Measurements from ENCODE around the gene ZXDC.

ZXDC gene

DNA sequence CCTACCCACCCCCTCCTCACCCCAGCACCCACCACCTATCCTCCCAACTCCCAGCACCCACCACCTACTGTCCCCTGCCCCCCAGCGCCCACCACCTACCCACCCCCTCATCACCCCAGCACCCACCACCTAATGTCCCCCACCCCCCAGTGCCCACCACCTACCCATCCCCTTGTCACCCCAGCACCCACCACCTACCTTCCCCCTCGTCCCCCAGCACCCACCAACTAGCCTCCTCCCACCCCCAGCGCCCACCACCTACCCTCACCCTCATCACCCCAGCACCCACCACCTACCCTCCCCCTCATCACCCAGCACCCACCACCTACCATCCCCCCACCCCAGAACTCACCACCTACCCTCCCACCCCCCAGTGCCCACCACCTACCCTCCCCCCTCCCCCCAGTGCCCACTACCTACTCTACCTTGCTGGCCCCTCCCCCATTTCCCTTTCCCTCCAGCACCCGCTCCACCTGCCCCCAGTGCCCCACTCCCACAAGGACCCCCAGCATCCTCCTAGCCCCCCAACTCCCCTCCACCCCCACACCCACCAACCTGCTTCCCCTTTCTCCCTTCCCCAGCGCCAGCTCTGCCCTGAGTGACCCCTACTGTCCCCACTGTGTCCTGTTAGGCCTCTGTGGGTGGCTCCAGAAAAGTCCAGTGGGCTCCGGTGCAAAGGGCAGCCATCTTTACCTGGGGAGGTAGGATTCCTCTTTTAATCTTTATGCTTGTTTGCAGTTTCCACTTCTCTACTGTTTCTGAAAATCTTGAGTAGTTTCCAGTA is 40.7 kb upstream of the ZXDC start:
- H3K36me3 Mint-ChIP-seq (ENCODE audit: low read depth): no peaks in the 10 kb centered on the region
- no peaks in the 10 kb centered on the region for H3K9me3 Mint-ChIP-seq
- no peak overlapping the region for H3K4me3 Mint-ChIP-seq
- H3K27ac Mint-ChIP-seq: no peak overlapping the region
- no peaks in the 10 kb centered on the region for H3K4me1 Mint-ChIP-seq
- H3K27me3 Mint-ChIP-seq: no peaks in the 10 kb centered on the region
- ATAC-seq: no peak
- DNase-seq: no peak

DNA sequence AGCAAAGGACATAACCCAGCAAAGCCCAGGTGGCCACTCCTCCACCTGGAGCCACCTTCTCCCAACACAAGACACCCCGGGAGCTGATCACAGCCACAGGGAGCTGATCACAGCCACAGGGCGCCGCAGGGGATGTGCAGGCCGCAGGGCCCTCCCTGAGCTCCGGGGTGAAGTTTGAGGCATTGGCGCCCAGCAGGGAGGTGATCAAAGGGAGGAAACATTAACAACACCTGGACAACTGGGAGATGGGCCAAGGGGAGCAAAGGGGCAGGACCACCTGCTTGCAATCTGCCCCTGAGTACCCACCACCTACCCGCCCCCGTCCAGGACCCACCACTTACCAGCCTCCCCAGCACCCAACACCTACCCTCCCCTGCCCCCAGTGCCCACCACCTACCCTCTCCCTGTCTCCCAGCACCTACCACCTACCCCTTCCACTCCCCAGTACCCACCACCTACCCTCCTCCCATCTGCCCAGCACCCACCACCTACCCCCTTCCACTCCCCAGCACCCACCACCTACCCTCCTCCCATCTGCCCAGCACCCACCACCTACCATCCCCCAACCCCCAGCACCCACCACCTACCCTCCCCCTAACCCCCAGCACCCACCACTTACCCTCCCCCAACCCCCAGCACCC is 39.5 kb upstream of the ZXDC start:
- Mint-ChIP-seq H3K36me3 (ENCODE audit: low read depth) (no peaks in the 10 kb centered on the region), H3K27me3 (no peaks in the 10 kb centered on the region), H3K4me1 (no peaks in the 10 kb centered on the region), H3K4me3 (no peak overlapping the region), H3K27ac (no peak overlapping the region), H3K9me3 (no peaks in the 10 kb centered on the region)
- no peak for DNase-seq
- ATAC-seq: no peak

DNA sequence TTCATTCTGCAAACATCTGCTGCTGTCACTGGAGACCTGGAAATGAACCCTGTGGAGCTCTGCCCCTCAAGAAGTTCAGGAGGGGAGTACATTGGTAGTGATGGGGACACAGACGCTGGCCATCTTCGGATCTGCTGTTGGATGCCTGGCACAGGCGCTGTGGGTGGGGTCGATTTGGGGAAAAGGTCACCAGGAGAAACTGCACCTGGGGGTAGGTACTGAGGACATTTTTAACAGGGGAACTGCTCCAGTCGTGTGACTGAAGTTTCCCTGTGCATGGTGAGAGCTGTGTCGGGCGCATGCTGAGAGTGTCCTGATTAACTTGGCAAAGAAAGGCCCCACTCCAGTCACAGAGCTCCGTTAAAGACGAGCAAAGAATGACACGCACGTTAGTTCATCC is 38.5 kb upstream of the ZXDC start:
- no peaks in the 10 kb centered on the region for H3K27me3 Mint-ChIP-seq
- no peaks in the 10 kb centered on the region for H3K36me3 Mint-ChIP-seq (ENCODE audit: low read depth)
- DNase-seq: no peak
- no peak for ATAC-seq
- H3K4me3 Mint-ChIP-seq: no peak overlapping the region
- H3K4me1 Mint-ChIP-seq: no peaks in the 10 kb centered on the region
- no peak overlapping the region for H3K27ac Mint-ChIP-seq
- no peaks in the 10 kb centered on the region for H3K9me3 Mint-ChIP-seq

DNA sequence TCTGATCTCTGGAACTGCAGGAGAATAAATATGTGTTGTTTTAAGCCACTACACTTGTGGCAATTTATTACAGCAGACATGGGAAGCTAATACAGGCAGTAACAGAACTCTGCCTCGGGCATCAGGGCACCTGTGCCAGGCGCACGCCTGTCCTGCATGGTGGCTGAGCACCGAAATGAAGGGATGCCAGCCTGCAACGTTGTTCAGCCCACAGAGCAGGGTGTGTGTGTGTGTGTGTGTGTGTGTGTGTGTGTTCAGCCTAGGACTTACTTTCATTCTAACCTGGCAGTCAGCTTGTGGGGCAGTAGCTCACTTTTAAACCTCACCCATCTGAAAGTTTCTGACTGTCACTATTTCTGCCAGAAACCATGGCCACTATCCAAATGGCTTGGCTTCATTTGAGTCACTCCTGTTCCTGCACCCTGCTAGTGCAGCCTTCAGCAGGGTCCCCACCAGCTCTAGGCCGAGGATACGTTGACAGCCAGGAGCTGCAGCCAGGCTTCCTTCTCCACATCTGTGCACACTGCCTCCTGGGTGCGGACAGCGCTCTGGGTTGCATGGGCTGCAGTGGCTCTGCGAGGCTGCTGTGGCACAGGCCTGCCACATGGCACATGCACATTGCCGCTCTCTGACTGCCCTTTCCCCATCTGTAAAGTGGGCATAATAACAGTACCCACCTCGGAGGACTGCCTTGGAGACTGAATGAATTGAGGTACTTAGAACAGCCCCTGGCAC is 37.4 kb upstream of the ZXDC start:
- no peak for DNase-seq

DNA sequence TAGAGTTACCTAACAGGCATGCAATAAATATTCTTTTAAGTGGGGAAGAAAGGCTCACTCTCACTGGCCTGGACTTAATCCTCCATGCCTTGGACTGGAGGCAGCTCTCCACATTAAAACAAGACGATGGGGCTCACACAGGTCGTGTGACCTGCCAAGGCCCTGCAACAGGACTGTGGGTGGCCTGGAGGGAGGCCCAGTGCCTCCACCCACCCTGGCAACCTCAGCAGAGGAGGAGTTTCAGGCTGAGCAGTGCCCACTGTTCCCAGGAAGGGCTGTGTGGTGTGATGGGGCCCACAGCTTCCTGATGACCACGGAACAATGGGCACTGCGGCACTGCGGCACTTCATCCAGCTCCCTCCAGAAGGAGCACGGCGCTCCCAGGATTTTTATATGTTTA is 36.3 kb upstream of the ZXDC start:
- Mint-ChIP-seq H3K4me1 (no peaks in the 10 kb centered on the region), H3K4me3 (no peak overlapping the region), H3K9me3 (no peaks in the 10 kb centered on the region), H3K27ac (no peak overlapping the region), H3K27me3 (no peaks in the 10 kb centered on the region), H3K36me3 (ENCODE audit: low read depth) (no peaks in the 10 kb centered on the region)
- DNase-seq (no peak), ATAC-seq (no peak)

More for the DNA sequence above, 37.4 kb upstream of the ZXDC start:
- no peaks in the 10 kb centered on the region for H3K27me3 Mint-ChIP-seq
- no peaks in the 10 kb centered on the region for H3K9me3 Mint-ChIP-seq
- H3K36me3 Mint-ChIP-seq (ENCODE audit: low read depth): no peaks in the 10 kb centered on the region
- H3K27ac Mint-ChIP-seq: no peak overlapping the region
- no peak for ATAC-seq
- no peaks in the 10 kb centered on the region for H3K4me1 Mint-ChIP-seq
- H3K4me3 Mint-ChIP-seq: no peak overlapping the region

DNA sequence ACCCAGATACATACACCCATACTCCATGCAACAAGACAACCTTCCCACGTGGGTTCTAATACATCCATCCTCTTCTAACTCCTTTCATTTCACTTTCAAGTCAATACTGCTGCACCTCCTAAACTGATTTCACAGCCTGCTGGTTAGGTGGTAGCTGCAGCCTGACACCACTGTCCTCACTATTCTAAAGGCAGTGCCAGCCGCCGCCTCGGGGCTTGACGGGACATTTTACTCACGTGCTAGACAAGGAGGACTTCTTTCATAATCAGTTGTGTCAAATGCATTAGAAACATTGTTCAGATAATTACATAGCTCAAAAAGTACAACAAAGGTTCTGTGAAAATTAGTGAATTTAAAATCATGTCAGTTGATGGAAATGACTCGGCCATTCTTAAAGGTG is 35.6 kb upstream of the ZXDC start:
- Mint-ChIP-seq H3K4me3 (no peak overlapping the region), H3K36me3 (ENCODE audit: low read depth) (no peaks in the 10 kb centered on the region), H3K9me3 (no peaks in the 10 kb centered on the region), H3K27ac (no peak overlapping the region), H3K4me1 (no peaks in the 10 kb centered on the region), H3K27me3 (no peaks in the 10 kb centered on the region)
- DNase-seq: no peak
- ATAC-seq: no peak

DNA sequence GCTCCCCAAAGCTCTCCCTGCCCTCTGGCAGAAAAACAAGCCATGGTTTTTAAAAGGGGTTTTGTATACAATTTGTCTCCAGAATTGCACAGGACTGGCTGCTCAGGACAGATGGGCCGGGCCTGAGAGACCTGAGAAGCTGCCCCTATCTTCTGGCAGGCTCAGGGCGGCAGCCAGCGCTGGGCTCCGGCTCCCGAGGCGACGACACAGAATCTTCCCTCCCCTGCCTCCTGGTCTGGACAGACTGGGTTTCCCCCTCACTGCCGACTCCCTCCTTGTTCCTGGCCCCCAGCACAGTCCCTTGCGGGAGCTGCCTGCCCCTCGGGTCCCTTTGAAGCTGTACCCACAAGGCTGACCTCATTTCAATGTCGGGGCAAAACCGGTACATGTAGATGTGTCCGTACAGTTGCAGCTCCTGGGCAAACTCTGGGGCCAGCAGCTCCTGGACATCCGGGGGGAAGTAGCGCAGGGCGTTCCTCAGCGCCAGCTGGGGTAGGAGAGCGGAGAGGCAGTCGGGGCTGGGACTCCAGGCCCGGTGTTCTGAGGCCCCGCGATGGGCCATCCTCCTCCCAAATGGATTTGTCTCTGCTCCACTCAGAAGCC is 34.7 kb upstream of the ZXDC start:
- Mint-ChIP-seq H3K27ac (no peak overlapping the region), H3K9me3 (no peaks in the 10 kb centered on the region), H3K4me3 (no peak overlapping the region), H3K4me1 (no peaks in the 10 kb centered on the region), H3K27me3 (no peaks in the 10 kb centered on the region), H3K36me3 (ENCODE audit: low read depth) (no peaks in the 10 kb centered on the region)
- DNase-seq: no peak
- no peak for ATAC-seq

DNA sequence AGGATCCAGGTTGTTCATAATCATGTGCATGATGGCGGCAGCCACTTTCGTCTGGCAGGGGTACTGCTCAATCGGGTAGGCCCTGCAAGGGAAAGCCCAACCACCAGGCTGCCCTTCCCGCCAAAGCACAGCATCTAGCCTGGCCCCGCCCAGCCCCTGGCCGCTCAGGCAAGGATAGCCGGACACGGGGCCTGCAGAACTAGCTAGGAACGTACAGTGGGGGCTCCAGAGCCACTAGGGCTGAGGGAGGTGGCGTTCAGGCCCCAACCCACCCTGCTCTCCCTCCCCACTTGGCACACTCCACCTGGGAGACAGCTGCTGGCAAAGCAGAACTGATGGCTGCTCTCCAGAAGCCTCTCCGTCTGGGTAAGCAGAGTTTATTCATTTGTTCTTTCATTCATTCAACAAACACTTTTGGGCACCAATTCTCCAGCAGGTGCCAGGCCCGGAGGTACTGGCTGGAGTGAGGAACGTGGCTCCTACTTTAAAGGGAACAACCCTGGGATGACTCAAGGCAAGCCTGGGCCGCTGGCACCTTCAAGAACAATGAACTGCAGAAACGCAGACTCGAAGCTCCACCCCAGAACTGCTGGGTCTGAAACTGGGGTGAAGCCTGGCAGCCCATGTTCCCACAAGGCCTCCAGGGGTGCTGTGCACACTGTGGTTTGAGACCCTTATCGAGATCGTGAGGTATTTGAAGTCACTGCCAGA is 34.1 kb upstream of the ZXDC start:
- ATAC-seq: no peak

DNA sequence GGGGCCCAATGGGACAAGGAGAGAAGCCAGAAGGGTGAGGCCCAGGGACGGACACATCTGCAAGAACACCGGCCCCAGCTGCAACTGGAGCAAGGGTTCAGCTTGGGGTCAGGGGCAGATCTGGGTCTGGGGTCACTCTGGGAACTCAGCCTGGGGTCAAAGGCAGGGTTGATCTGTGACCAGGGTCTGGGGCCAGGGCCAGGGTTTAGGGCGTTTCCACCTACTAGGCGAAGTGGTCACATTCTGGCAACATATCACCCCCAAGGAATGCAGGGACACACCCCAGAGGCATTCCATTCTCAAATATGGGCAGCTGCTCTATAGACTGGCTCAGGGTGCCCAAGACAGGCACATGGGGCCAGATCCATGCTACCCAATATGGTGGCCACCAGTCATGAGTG is 32.9 kb upstream of the ZXDC start:
- no peaks in the 10 kb centered on the region for H3K9me3 Mint-ChIP-seq
- no peaks in the 10 kb centered on the region for H3K27me3 Mint-ChIP-seq
- DNase-seq: no peak

More for the DNA sequence above, 34.1 kb upstream of the ZXDC start:
- Mint-ChIP-seq H3K4me3 (no peak overlapping the region), H3K9me3 (no peaks in the 10 kb centered on the region), H3K4me1 (no peaks in the 10 kb centered on the region), H3K27ac (no peak overlapping the region), H3K27me3 (no peaks in the 10 kb centered on the region), H3K36me3 (ENCODE audit: low read depth) (no peaks in the 10 kb centered on the region)
- no peak for DNase-seq

DNA sequence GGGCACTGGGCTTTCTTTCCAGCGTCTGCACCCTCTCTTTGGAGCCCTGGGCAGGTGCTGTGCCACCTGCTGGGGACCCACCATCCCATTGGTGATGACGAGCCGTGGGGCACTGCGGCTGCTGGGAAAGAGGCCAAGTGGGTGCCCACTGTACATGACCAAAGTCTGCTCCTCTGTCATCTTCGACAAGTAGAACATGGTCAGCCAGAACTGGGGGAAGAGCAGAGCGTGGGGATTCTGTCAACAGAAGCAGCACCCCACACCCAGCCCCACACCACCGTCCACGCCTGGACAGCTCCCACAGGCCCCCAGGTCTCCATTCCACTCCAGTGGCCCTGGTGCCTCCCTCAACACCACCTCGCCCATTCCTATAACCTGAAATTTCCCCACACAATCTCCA is 32.2 kb upstream of the ZXDC start:
- DNase-seq (no peak), ATAC-seq (no peak)
- Mint-ChIP-seq H3K4me1 (no peaks in the 10 kb centered on the region), H3K27me3 (no peaks in the 10 kb centered on the region), H3K27ac (no peak overlapping the region), H3K4me3 (no peak overlapping the region), H3K9me3 (no peaks in the 10 kb centered on the region), H3K36me3 (ENCODE audit: low read depth) (no peaks in the 10 kb centered on the region)

More for the DNA sequence above, 32.9 kb upstream of the ZXDC start:
- no peaks in the 10 kb centered on the region for H3K36me3 Mint-ChIP-seq (ENCODE audit: low read depth)
- no peak overlapping the region for H3K4me3 Mint-ChIP-seq
- H3K4me1 Mint-ChIP-seq: no peaks in the 10 kb centered on the region
- ATAC-seq: no peak
- no peak overlapping the region for H3K27ac Mint-ChIP-seq

DNA sequence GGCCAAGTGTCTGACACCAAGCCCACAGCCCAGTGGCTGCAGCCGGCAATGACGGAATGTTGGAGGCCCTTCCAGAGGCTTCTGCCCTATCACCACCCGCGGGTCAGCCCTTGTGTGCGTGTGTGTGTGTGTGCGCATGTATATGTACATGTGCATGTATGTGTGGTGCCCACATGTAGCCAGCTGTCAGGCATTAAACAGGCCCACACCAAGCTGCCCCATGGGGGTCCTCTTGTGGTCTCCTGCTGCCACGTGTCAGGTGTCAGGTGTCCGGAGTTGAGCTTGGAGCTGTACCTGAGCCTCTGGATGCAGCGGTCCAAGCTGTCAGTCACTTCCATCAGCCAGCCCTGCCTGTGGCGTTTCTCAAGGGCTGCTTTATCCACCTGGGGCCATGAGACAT is 28.0 kb upstream of the ZXDC start:
- no peak overlapping the region for H3K4me3 Mint-ChIP-seq

DNA sequence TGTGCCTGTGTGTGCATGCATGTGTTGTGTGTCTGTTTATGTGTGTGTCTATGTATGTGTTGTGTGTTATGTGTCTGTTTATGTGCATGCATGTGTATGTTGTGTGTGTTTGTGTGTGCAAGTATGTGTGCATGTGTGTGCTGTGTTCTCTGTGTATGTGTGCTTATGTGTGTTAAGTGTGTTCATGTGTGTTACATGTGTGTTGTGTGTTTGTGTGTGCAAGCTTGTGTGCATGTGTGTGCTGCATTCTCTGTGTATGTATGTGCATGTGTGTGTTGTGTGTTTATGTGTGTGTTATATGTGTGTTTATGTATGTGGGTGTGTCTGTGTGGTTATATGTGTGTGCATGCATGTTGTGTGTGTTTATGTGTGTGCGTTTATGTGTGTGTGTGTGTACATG is 27.0 kb upstream of the ZXDC start:
- no peak for DNase-seq
- no peaks in the 10 kb centered on the region for H3K27me3 Mint-ChIP-seq
- H3K4me1 Mint-ChIP-seq: no peaks in the 10 kb centered on the region
- ATAC-seq: no peak
- H3K4me3 Mint-ChIP-seq: no peak overlapping the region
- H3K27ac Mint-ChIP-seq: no peak overlapping the region
- H3K36me3 Mint-ChIP-seq (ENCODE audit: low read depth): no peaks in the 10 kb centered on the region
- H3K9me3 Mint-ChIP-seq: no peaks in the 10 kb centered on the region

More for the DNA sequence above, 28.0 kb upstream of the ZXDC start:
- H3K27ac Mint-ChIP-seq: no peak overlapping the region
- no peaks in the 10 kb centered on the region for H3K4me1 Mint-ChIP-seq
- no peaks in the 10 kb centered on the region for H3K27me3 Mint-ChIP-seq
- H3K9me3 Mint-ChIP-seq: no peaks in the 10 kb centered on the region
- no peak for DNase-seq
- H3K36me3 Mint-ChIP-seq (ENCODE audit: low read depth): no peaks in the 10 kb centered on the region
- no peak for ATAC-seq

DNA sequence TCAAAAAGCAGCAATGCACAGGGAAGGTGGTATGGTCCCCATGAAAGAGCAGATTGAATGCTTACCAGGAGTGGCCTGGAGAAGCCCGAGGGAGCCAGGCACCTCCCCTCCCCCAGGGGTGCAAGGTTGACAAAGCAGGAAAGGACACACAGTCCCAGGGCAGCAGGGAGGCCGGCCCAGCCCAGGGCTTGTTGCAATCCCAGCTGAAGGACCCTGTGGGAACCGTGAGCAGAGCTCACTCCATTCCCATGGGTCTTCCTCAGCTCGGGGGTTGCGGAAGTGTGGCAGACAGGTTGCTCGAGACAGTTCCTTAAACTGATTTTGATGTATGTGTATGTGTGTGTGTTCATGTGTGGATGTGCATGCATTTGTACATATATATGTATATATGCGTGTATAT is 26.0 kb upstream of the ZXDC start:
- ATAC-seq: no peak
- Mint-ChIP-seq H3K9me3 (no peaks in the 10 kb centered on the region), H3K27me3 (no peaks in the 10 kb centered on the region), H3K4me3 (no peak overlapping the region), H3K36me3 (ENCODE audit: low read depth) (no peaks in the 10 kb centered on the region), H3K4me1 (no peaks in the 10 kb centered on the region), H3K27ac (no peak overlapping the region)
- DNase-seq: no peak

DNA sequence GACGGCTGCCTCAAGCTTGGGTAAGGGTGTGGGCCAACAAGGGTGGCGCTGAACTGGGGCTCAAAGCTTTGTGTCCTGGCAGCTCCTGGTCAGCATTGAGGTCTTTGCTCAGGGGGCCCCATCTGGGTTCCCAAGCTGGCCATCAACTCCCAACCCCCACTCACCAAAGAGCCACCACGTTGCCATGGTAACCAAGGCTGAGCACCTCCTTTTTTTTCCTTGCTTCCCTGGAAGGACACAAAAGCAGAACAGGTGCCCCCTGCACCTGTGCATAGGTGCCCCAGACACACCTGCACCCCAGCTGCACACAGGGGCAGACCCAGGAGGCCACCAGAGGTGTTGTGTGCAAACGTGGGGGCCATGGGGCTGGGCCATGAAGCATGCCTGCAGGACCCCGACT is 25.4 kb upstream of the ZXDC start:
- ATAC-seq (no peak), DNase-seq (no peak)
- Mint-ChIP-seq H3K4me1 (no peaks in the 10 kb centered on the region), H3K36me3 (ENCODE audit: low read depth) (no peaks in the 10 kb centered on the region), H3K9me3 (no peaks in the 10 kb centered on the region), H3K27ac (no peak overlapping the region), H3K4me3 (no peak overlapping the region), H3K27me3 (no peaks in the 10 kb centered on the region)

Measured in activated naive CD8-positive, alpha-beta T cell treated with anti-CD3 and anti-CD28 coated beads, Interleukin-2, amount 50 U/mL, for 24 hours (primary cell).